IPS-20b (cell line): ENCODE data around the gene SNX14.
"Not testable (repeated sequence)": the region's sequence is repeated elsewhere in the genome, so short reads cannot be mapped to it uniquely, and the experiment has no call there.

Source experiments
- H3K27ac ChIP-seq: one replicate; pipeline ENCODE4 v1.5.1; 2013; ENCODE audit warnings: low read length
- H3K27me3 ChIP-seq: 2 replicates; pipeline ENCODE4 v1.6.1; 2013; ENCODE audit warnings: mild to moderate bottlenecking, low read length, inconsistent platforms; ENCODE audit not compliant: insufficient read depth
- H3K36me3 ChIP-seq: 2 replicates; pipeline ENCODE4 v1.6.1; 2013; ENCODE audit warnings: low read depth, mild to moderate bottlenecking, inconsistent platforms, low read length, moderate library complexity; ENCODE audit not compliant: insufficient read depth
- H3K4me1 ChIP-seq: 2 replicates; pipeline ENCODE4 v1.6.1; 2013; ENCODE audit warnings: mild to moderate bottlenecking, control low read depth, inconsistent platforms, low read length, moderate library complexity; ENCODE audit not compliant: insufficient read depth
- H3K4me3 ChIP-seq: 2 replicates; pipeline ENCODE4 v1.5.1; 2013; ENCODE audit warnings: mild to moderate bottlenecking, low read length, inconsistent platforms
- H3K9ac ChIP-seq: 2 replicates; pipeline ENCODE4 v1.6.1; 2013; ENCODE audit warnings: low read depth, mild to moderate bottlenecking, inconsistent platforms, low read length, moderate library complexity
- H3K9me3 ChIP-seq: 2 replicates; pipeline ENCODE4 v1.6.1; 2013; ENCODE audit warnings: mild to moderate bottlenecking, low read depth, low read length, inconsistent platforms; ENCODE audit not compliant: insufficient read depth

SNX14 gene

DNA sequence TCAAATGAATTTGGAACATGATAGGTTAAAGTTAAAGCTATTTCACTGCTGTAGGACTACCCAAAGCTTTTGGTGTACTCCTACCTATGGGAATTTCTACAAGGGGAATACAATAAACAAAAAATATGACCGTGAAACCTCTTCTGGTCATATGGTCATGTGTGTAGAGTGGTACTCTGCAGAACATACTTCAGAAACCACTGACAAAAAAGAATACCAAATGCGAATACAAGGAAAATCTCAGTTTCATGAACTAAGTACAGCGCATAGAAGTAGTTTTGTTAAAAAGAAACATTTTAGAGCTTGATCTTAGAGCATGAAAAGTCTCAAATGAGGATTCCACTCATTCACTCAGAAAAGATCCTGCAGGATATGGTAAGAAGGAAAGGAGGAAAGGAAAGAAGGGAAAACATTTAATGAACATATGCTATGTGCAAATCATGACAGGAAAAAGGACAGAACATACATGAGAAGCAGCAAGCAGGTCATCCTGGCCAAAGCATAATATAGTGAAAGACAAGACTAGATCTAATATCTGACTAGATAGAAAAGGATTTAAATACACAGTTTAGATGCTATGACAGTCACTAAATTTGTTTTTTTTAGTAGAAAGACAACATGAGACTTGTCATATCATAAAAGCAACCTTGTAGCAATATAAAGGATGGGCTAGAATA lies 36.5 kb downstream of the SNX14 start:
- Histone ChIP-seq H3K4me3 (no peak overlapping the region), H3K9ac (no peak overlapping the region), H3K36me3 (no peaks in the 10 kb centered on the region), H3K27ac (no peak overlapping the region), H3K4me1 (0 out of 2 replicates have a peak, but pooled peaks cover 3% of the 10 kb centered on the region), H3K27me3 (no peaks in the 10 kb centered on the region), H3K9me3 (no peaks in the 10 kb centered on the region)

DNA sequence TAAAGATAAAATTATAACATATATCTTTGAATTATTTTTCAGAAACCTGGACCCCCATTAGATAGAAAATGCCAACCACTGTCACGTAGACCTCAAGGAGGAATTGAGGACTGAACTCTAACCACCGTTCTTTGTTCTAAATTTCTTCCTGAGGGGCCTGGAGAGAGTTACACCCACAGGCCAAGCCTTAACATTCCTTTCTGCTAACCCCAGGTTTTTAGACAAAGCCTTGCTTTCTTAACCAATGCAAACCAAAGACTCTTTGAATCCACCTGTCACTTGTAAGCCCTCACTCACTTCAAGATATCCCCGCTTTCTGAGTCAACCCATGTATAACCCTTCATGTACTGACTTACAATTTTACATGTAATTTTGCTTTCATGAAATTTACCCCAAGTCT lies 41.0 kb downstream of the SNX14 start:
- no peaks in the 10 kb centered on the region for H3K36me3 ChIP-seq
- H3K27ac ChIP-seq = no peak overlapping the region

DNA sequence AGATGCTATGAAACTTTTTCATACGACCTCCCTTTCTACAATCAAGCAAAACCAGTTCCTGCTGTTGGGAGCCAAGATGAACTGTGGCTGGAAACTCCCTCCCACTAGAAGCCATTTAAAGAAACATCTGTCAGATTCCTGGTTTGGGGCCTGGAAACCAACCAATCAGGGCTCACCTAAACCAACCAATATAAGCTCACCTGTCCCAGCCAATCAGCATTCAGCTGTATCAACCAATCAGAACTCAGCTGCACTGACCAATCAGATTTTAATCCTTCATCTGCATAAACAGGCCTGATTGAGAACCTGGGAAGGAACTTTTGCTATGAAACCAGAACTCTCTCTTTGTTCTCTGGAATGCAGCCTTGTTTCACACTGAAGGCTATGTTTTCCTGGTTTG lies 42.4 kb downstream of the SNX14 start:
- H3K36me3 ChIP-seq = no peaks in the 10 kb centered on the region
- H3K9ac ChIP-seq = no peak overlapping the region
- H3K4me3 ChIP-seq = no peak overlapping the region

More for the DNA sequence above, 41.0 kb downstream of the SNX14 start:
- no peak overlapping the region for H3K9ac ChIP-seq
- no peaks in the 10 kb centered on the region for H3K9me3 ChIP-seq
- H3K4me3 ChIP-seq = no peak overlapping the region
- no peaks in the 10 kb centered on the region for H3K27me3 ChIP-seq
- H3K4me1 ChIP-seq = 0 out of 2 replicates have a peak, but pooled peaks cover 3% of the 10 kb centered on the region

DNA sequence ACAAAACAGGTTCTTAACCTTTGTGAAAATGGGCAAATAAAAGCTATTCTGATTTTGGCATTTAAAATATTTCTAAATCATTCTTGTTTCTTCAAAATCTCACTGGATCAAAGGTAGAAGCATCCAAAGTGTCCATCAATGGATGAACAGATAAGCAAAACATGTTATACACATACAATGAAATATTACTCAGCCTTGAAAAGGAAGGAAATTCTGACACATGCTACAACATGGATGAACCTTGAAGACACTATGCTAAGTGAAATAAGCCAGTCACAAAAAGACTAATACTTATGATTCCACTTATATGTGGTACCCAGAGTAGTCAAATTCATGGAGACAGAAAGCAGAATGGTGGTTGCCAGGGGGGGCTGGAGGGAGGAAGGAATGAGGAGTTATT lies 45.9 kb downstream of the SNX14 start:
- no peaks in the 10 kb centered on the region for H3K36me3 ChIP-seq
- no peaks in the 10 kb centered on the region for H3K9me3 ChIP-seq
- no peaks in the 10 kb centered on the region for H3K27me3 ChIP-seq
- H3K27ac ChIP-seq = no peak overlapping the region
- no peak overlapping the region for H3K4me3 ChIP-seq
- 0 out of 2 replicates have a peak, but pooled peaks cover under 1% of the 10 kb centered on the region for H3K4me1 ChIP-seq
- H3K9ac ChIP-seq = no peak overlapping the region

More for the DNA sequence above, 42.4 kb downstream of the SNX14 start:
- Histone ChIP-seq H3K27ac (no peak overlapping the region), H3K9me3 (no peaks in the 10 kb centered on the region), H3K27me3 (no peaks in the 10 kb centered on the region), H3K4me1 (0 out of 2 replicates have a peak, but pooled peaks cover 3% of the 10 kb centered on the region)

DNA sequence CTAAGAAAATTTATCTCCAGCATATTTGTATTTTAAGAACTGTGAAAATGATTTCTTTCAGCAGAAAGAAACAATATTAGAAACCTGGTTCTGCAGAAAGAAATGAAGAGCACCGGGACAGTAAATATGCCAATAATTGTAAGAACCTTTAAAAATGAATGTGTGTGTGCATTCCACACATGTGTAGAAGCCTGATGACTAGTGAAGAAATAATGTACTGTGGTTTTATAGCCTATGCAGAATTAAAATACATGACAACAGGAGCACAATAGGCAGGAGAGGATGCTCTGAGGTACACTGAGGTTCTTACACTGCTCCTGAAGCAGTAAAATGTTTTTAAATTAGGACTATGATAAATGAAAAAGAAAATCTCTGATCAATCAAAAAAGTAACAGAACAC lies 48.9 kb downstream of the SNX14 start:
- H3K4me3 ChIP-seq = no peak overlapping the region
- no peak overlapping the region for H3K27ac ChIP-seq
- H3K4me1 ChIP-seq = no peaks in the 10 kb centered on the region
- H3K9me3 ChIP-seq = no peaks in the 10 kb centered on the region
- no peaks in the 10 kb centered on the region for H3K36me3 ChIP-seq
- no peaks in the 10 kb centered on the region for H3K27me3 ChIP-seq
- H3K9ac ChIP-seq = no peak overlapping the region

DNA sequence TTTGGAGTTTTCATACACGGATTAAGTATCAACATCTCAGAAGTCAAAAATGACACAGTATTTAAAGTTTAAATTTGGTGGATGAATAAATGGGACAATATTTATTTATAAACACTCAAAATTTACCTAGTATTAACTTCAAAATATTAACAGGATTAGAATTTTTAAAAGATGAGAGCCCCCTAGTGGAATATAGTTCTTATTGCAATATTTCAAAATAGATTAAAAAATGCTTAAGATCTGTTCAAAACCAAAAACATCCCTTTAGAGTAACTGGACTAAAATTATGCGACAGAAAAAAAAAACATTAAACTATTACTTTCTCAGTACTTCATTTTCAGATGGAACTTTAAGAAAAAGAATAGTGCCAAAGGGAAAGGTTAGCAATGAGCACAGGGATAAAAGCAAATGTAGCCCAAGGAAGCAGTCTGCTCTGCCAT lies 56.6 kb downstream of the SNX14 start:
- H3K9me3 ChIP-seq = no peaks in the 10 kb centered on the region
- H3K9ac ChIP-seq = no peak overlapping the region
- H3K27me3 ChIP-seq = no peaks in the 10 kb centered on the region
- no peak overlapping the region for H3K4me3 ChIP-seq
- H3K27ac ChIP-seq = no peak overlapping the region
- H3K4me1 ChIP-seq = no peaks in the 10 kb centered on the region
- H3K36me3 ChIP-seq = peaks cover 9% of the 10 kb centered on the region; the same call in 1 of the 2 replicates

DNA sequence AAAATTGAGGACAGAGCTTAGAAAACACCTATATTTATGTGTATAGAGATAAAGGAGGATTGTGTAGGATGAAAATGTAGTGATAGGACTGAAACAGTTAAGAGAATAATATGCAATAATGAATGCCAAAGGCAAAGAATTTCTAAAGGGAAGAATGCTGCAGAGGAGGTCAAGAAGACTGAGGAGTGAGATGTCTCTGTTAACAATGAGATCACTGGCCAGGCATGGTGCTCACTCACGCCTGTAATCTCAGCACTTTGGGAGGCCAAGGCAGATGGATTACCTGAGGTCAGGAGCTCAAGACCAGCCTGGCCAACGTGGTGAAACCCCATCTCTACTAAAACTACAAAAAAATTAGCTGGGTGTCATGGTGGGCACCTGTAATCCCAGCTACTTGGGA lies 69.4 kb downstream of the SNX14 start:
- H3K4me3 ChIP-seq, H3K27me3 ChIP-seq, H3K9me3 ChIP-seq, H3K36me3 ChIP-seq, H3K9ac ChIP-seq, H3K27ac ChIP-seq, H3K4me1 ChIP-seq: not testable (repeated sequence)

DNA sequence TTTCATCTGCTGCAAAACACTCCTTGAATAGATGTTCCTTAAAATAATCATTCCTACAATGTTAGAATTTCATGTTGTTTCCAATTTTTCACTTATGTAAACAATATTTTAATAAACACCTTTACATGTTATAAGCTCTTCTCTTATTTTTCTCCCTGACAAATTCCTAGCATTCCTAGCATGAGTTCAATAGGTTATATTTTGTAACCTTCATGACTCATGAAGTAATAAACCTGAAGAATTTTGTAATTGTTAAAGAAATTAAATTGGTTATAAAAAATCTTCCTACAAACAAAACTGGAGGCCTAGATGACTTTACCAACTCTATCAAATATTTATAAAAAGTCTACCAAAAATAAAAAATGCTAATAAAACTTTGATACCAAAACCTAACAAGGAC lies 77.5 kb downstream of the SNX14 start:
- Histone ChIP-seq H3K9me3 (no peaks in the 10 kb centered on the region), H3K27ac (no peak overlapping the region), H3K4me3 (no peak overlapping the region), H3K9ac (no peak overlapping the region), H3K27me3 (no peaks in the 10 kb centered on the region), H3K4me1 (no peaks in the 10 kb centered on the region), H3K36me3 (peaks cover 28% of the 10 kb centered on the region)

DNA sequence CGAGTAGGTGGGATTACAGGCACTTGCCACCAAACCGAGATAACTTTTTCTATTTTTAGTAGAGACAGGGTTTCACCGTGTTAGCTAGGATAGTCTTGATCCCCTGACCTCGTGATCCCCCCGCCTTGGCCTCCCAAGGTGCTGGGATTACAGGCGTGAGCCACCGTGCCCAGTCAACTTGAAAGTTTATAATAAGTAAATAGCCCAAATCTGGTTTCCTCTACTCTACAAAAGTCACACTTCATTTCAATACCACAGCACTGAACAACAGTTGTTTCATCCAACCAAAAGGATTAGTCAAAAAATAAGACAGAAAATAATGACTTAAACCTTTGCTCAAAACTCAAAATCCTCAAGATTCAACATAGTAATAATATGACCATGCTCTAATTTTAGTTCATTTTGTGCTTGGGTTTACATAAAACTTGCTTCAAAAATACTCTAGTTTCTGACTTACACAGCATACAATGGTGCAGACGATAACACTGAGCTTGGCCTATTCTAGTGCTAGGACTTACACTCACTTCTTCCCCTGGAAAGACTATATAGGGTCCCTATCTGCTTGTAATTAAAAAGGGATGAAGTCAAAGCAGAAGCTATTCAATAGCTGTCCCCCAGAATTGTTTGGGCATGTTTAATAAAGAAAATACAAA lies 87.1 kb downstream of the SNX14 start:
- Histone ChIP-seq H3K9me3 (no peaks in the 10 kb centered on the region), H3K4me1 (no peaks in the 10 kb centered on the region), H3K27me3 (no peaks in the 10 kb centered on the region), H3K36me3 (peaks cover 9% of the 10 kb centered on the region; the same call in 1 of the 2 replicates), H3K9ac (no peak overlapping the region), H3K4me3 (no peak overlapping the region), H3K27ac (no peak overlapping the region)

DNA sequence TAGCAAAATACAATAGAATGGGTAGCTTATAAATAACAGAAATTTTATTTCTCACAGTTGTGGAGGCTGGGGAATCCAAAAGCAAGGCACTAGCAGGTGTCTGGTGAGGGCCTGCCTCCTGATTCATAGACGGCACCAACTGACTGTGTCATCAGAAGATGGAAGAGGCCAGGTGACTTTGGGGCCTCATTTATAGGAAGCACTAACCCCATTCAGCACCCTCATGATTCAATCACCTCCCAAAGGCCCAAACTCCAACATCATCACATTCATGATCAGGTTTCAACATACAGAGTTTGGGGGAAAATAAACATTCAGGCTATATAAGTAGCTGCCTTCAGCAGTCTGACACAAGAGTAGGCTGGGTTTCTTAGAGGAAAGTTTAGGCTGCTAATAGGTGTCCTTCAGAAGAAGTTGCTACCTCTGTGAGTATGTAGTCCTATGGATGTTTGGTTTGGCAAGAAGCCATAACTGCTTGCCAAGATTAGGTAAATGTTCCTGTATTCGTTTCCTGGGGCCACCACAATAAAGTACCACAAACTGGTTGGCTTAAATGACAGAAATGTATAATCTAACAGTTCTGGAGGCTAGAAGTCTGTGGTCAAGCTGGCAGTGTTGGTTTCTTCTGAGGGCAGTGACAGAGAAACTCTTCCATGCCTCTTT lies 94.9 kb downstream of the SNX14 start:
- Histone ChIP-seq H3K9ac (no peak overlapping the region), H3K36me3 (no peaks in the 10 kb centered on the region), H3K4me1 (no peaks in the 10 kb centered on the region), H3K27me3 (no peaks in the 10 kb centered on the region), H3K4me3 (no peak overlapping the region), H3K9me3 (peaks cover 5% of the 10 kb centered on the region; the same call in 1 of the 2 replicates), H3K27ac (no peak overlapping the region)

DNA sequence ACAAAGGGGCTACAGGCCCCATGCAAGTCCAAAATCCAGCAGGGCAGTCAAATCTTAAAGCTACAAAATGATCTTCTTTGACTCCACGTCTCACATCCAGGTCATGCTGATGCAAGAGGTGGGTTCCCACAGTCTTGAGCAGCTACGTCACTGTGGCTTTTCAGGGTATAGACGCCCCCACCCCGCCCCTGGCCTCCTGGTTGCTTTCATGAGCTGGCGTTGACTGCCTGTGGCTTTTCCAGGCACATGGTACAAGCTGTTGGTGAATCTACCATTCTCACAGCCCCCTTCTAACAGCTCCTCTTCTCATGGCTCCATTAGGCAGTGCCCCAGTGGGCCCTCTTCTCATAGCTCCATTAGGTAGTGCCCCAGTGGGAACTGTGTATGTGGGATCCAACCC lies 96.8 kb downstream of the SNX14 start:
- Histone ChIP-seq H3K36me3 (no peaks in the 10 kb centered on the region), H3K9ac (no peak overlapping the region), H3K9me3 (peaks cover 5% of the 10 kb centered on the region; the same call in 1 of the 2 replicates), H3K27me3 (no peaks in the 10 kb centered on the region), H3K4me1 (no peaks in the 10 kb centered on the region), H3K27ac (no peak overlapping the region), H3K4me3 (no peak overlapping the region)
